ENCODE data around the gene BMP6. TPM values are rescaled to one million over a fixed set of nuclear protein-coding genes. Genes with fewer than 3 reads are reported as not detected.

The BMP6 gene
- total RNA-seq, 1 donor: 0.72 TPM

DNA sequence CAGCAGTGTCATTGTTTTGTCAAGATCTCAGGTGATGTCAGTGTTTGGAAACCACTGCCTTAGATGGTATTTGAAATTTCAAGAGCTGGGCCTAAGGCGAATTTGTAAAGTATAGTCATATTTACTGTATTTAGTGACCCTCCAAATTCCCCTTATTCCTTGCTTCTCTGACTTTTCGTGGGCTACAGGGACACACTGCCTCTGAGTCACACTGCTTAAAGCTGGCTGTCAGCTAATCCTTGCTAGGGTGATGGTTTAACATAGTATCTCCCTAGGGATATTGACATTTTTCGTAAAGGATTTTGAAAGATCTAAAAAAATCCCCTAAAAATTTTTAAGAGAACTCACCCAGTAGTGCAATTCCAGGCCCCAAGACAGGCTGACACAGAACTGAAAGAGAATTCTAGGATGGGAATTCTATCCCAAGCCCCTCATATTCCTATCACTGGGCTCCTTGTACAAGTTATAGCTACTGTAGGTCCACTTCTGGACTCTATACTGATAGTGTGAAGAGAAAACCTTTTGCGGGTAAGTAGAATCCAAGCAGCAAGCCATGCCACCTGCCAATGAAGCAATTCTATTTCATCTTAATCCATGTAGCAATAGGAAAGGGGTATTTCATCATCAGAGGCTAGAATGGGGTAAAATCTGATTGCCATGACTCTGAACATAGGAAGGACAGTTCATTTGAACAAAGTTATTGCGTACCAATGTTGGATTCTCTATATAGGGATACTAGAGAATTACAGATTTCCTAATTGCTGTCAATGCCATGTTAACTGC, 4.3 kb downstream of the BMP6 start:
- H3K4me1 ChIP-seq (ENCODE audit: insufficient read depth, low read length): peaks cover 36% of the 10 kb centered on the region
- H3K36me3 ChIP-seq (ENCODE audit: insufficient read depth, low read length): no peaks in the 10 kb centered on the region
- peaks cover 6% of the 10 kb centered on the region for H3K27me3 ChIP-seq (ENCODE audit: insufficient read depth, low read length)
- peak overlapping the region; percentile 67 for H3K4me2 ChIP-seq (ENCODE audit: insufficient read depth, low read length)
- H2AFZ ChIP-seq (ENCODE audit: low read length): no peak overlapping the region
- TF ChIP-seq, protein P1, sequence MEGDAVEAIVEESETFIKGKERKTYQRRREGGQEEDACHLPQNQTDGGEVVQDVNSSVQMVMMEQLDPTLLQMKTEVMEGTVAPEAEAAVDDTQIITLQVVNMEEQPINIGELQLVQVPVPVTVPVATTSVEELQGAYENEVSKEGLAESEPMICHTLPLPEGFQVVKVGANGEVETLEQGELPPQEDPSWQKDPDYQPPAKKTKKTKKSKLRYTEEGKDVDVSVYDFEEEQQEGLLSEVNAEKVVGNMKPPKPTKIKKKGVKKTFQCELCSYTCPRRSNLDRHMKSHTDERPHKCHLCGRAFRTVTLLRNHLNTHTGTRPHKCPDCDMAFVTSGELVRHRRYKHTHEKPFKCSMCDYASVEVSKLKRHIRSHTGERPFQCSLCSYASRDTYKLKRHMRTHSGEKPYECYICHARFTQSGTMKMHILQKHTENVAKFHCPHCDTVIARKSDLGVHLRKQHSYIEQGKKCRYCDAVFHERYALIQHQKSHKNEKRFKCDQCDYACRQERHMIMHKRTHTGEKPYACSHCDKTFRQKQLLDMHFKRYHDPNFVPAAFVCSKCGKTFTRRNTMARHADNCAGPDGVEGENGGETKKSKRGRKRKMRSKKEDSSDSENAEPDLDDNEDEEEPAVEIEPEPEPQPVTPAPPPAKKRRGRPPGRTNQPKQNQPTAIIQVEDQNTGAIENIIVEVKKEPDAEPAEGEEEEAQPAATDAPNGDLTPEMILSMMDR (IDR thresholded peaks at IDR 0.05; ENCODE audit: extremely low read depth, low read depth, low read length): no peak
- H3K9me3 ChIP-seq (ENCODE audit: low read depth, low read length): no peaks in the 10 kb centered on the region
- H3K27ac ChIP-seq (ENCODE audit: low read depth, low read length): peak overlapping the region; percentile 49
- peak; percentile 87 for DNase-seq (ENCODE audit: insufficient read length, low spot score, missing footprints)
- no peaks in the 10 kb centered on the region for H4K20me1 ChIP-seq (ENCODE audit: insufficient read depth, low read length)
- no peaks in the 10 kb centered on the region for H3K79me2 ChIP-seq (ENCODE audit: insufficient read depth, low read length)
- no peak overlapping the region for H3K4me3 ChIP-seq (ENCODE audit: insufficient read depth, low read length)

DNA sequence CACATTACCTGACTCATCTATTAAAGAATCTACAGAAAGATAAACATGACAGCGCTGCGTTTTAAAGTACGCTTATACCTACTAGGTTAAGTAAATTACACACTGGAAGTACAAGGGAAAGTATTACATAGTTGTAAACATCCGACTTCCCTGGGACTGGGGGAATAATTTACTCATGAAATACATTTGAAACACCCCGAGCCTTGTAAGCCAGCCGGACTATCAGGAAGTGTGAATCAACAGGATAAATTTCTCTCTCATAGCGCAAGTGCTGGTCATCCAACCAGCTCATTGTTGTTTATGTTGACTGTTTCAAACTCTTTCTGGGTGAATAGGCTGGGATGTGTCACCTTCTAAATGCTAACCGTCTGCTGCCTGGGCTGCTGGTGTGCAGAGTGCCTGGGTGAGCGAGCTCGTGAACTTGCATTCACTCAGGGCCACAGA, 4.9 kb downstream of the BMP6 start:
- Histone ChIP-seq H4K20me1 (ENCODE audit: insufficient read depth, low read length) (no peaks in the 10 kb centered on the region), H3K4me1 (ENCODE audit: insufficient read depth, low read length) (peaks cover 31% of the 10 kb centered on the region), H2AFZ (ENCODE audit: low read length) (peak overlapping the region; percentile 20), H3K79me2 (ENCODE audit: insufficient read depth, low read length) (no peaks in the 10 kb centered on the region), H3K27ac (ENCODE audit: low read depth, low read length) (peak overlapping the region; percentile 49), H3K4me2 (ENCODE audit: insufficient read depth, low read length) (peak overlapping the region; percentile 67), H3K9me3 (ENCODE audit: low read depth, low read length) (no peaks in the 10 kb centered on the region), H3K4me3 (ENCODE audit: insufficient read depth, low read length) (no peak overlapping the region), H3K36me3 (ENCODE audit: insufficient read depth, low read length) (no peaks in the 10 kb centered on the region), H3K27me3 (ENCODE audit: insufficient read depth, low read length) (no peaks in the 10 kb centered on the region)
- TF ChIP-seq, protein P1 (IDR thresholded peaks at IDR 0.05; ENCODE audit: extremely low read depth, low read depth, low read length): no peak
- peak; percentile 97 for DNase-seq (ENCODE audit: insufficient read length, low spot score, missing footprints)

DNA sequence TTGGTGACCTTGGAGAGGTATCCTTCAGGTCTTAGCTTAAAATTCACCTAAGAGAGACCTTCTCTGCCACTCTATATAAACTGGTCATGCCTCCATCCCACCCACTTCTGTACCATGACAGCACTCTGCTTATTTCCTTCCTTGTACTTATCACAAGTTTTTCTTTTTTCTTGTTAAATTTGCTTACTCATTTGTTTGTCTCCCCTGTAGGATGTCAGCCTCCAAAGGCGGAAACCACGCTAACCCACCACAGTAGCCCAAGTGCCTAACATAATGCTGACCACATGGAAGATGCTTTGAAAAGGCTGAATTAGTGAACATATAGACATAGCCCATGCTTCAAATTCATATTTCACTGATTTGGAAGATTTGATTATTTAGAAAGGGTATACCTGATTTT, 5.4 kb downstream of the BMP6 start:
- Histone ChIP-seq H3K9me3 (ENCODE audit: low read depth, low read length) (no peaks in the 10 kb centered on the region), H3K4me3 (ENCODE audit: insufficient read depth, low read length) (no peak overlapping the region), H3K4me2 (ENCODE audit: insufficient read depth, low read length) (peak overlapping the region; percentile 67), H3K27ac (ENCODE audit: low read depth, low read length) (peak overlapping the region; percentile 6), H3K36me3 (ENCODE audit: insufficient read depth, low read length) (no peaks in the 10 kb centered on the region), H4K20me1 (ENCODE audit: insufficient read depth, low read length) (no peaks in the 10 kb centered on the region), H3K27me3 (ENCODE audit: insufficient read depth, low read length) (no peaks in the 10 kb centered on the region), H3K79me2 (ENCODE audit: insufficient read depth, low read length) (no peaks in the 10 kb centered on the region), H3K4me1 (ENCODE audit: insufficient read depth, low read length) (peaks cover 29% of the 10 kb centered on the region), H2AFZ (ENCODE audit: low read length) (peak overlapping the region; percentile 9)
- no peak for DNase-seq (ENCODE audit: insufficient read length, low spot score, missing footprints)
- TF ChIP-seq, protein P1 (IDR thresholded peaks at IDR 0.05; ENCODE audit: extremely low read depth, low read depth, low read length): no peak

DNA sequence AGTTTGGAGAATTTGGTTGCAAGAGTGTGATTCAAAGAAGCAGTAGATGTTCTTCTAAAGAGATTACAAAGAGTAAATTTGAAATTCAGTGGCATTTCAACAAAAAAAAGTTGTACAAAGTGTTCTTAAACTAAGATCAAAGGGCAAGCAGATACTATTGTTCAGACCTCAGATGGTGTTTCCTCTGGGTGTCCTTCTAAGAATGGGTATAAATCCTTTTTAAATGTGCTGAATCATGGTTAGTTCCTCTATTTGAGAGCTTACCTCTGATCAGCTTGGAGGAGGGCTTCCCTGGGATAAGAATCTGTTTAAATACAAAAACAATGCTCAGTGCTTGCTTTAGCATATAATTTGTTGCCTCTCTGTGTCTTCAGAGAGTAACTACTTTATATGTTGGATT, 6.3 kb downstream of the BMP6 start:
- no peak overlapping the region for H2AFZ ChIP-seq (ENCODE audit: low read length)
- H3K4me2 ChIP-seq (ENCODE audit: insufficient read depth, low read length): no peak overlapping the region
- DNase-seq (ENCODE audit: insufficient read length, low spot score, missing footprints): no peak
- H3K27ac ChIP-seq (ENCODE audit: low read depth, low read length): no peak overlapping the region
- TF ChIP-seq, protein P1 (IDR thresholded peaks at IDR 0.05; ENCODE audit: extremely low read depth, low read depth, low read length): no peak
- H3K4me3 ChIP-seq (ENCODE audit: insufficient read depth, low read length): no peak overlapping the region
- H3K36me3 ChIP-seq (ENCODE audit: insufficient read depth, low read length): no peaks in the 10 kb centered on the region
- H4K20me1 ChIP-seq (ENCODE audit: insufficient read depth, low read length): no peaks in the 10 kb centered on the region
- no peaks in the 10 kb centered on the region for H3K9me3 ChIP-seq (ENCODE audit: low read depth, low read length)
- H3K27me3 ChIP-seq (ENCODE audit: insufficient read depth, low read length): no peaks in the 10 kb centered on the region
- H3K79me2 ChIP-seq (ENCODE audit: insufficient read depth, low read length): no peaks in the 10 kb centered on the region
- peaks cover 26% of the 10 kb centered on the region for H3K4me1 ChIP-seq (ENCODE audit: insufficient read depth, low read length)

All from osteoblast (primary cell).